GM18508 (cell line): ENCODE data around the gene DTNBP1.
"Not testable (repeated sequence)": the region's sequence is repeated elsewhere in the genome, so short reads cannot be mapped to it uniquely, and the experiment has no call there.

Experiments
- ATAC-seq: cut with Tn5 transposase; IDR thresholded peaks from one replicate; pipeline ENCODE4 v1.9.1; 2021; ENCODE audit warnings: moderate number of reproducible peaks; ENCODE audit not compliant: insufficient read depth, unreplicated experiment

The DTNBP1 gene

DNA sequence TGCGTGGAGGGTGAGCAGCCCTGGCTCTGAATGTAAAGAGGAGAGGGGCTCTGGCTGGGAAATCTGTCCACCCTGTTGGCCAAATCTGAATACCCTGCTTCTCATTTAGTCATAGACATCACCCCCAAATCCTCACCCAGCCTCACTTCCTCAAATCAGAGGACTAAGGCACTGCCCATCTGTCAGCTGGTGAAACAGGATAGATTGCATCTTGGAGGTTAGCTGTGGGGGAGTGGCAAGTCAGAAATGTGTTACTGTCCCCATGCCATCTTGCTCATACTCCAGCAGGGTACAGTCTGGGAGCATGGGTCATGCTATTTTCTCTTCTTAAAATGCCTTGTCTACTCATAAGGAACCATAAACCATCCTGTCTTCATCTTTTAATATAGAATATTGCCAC is 9.5 kb upstream of the DTNBP1 start:
- no peak for ATAC-seq

- no peak for ATAC-seq
Observed at GRCh38 chr6:15668918-15669317, 6.1 kb upstream of the DTNBP1 start.

DNA sequence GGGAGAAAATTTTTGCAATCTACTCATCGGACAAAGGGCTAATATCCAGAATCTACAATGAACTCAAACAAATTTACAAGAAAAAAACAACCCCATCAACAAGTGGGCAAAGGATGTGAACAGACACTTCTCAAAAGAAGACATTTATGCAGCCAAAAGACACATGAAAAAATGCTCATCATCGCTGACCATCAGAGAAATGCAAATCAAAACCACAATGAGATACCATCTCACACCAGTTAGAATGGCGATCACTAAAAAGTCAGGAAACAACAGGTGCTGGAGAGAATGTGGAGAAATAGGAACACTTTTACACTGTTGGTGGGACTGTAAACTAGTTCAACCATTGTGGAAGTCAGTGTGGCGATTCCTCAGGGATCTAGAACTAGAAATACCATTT is 4.1 kb upstream of the DTNBP1 start:
- ATAC-seq = not testable (repeated sequence)

- no peak for ATAC-seq
Observed at GRCh38 chr6:15665237-15665636, 2.4 kb upstream of the DTNBP1 start.

- no peak for ATAC-seq
Observed at GRCh38 chr6:15663130-15663871, 473 bp upstream of the DTNBP1 start.

DNA sequence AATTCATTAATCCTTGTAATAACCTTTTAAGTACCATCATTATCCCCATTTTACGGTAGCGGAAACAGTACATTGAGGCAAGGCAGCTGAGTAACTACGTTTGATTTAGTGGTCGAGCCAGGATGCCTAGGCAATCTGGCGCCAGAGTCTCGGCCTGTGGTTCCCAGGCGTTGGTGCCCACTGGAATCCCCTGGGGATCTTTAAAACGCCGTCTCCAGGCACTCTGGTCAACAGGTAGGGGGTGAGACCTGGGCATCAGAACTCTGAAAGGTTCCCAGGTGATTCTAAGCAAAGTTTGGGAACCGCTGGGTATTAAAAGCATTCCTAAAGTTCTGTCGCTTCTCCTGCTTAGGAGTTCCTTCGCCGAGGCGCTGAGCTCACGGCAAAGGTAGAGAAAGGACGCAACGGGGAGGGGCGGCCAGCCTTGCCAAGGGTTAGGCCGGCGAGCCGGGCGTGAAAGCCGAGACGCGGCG is 939 bp downstream of the DTNBP1 start:
- ATAC-seq = no peak

DNA sequence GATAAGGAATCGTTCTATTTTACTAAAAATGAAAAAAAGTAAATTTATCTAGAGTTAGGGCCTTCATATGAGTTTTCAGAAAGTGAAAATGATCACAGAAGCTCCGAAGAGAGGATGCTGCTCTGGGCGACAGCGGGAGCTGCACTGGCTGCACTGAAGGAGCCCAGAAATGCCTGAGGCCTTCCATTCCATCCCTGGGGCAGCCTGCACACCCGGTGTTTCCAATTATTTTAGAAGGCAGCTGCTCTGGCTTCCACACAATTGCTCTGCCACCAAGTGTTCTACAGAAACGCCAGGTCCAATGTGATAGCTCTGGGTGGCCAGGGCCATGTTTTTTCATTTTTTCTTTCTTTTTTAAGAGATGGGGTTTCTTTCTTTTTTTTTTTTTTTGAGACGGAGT is 3.6 kb downstream of the DTNBP1 start:
- ATAC-seq = no peak

DNA sequence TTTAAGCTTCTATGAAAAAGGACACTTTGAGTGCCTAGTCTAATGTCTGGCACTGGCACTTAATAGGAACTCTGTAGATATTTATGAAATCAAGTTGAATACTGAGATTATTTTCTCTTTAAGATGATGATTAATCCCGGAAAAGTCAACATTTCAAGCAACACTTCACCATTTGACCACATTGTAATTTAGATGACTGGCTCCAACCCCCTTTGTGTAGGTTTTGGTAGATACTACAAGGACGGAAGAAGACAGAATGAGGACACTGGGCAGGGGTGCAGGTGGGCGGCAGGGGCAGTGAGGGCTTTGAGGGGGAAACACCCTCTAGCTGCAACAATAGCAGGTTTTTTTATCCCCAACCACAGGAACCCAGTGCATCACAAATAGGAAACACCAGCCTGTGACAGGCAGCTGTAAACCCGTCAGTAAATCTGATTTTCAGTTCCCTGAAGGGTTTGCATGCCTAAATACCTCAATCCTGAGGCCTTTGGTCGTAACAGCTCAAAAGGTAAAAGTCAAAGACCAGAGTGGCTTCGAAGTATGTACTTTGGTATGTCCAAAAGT is 4.6 kb downstream of the DTNBP1 start:
- no peak for ATAC-seq

DNA sequence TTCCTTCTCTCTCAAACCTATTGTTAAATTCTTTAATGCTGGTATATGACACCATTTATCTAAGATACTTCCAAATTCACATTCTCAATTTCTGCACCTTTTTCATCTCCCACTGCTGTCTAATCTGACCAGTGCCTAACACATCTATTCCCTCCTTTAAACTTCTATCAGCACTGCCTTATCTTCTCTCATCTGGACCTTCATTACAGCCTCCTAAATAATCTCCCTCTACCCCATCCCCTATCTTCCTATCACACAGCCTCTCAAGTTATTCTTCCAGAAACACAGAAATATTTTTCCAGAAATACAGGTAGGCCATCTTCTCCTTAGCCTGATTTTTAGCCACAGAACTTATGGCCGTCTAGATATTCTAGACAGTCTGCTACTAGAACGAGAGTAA is 5.5 kb downstream of the DTNBP1 start:
- ATAC-seq = no peak

DNA sequence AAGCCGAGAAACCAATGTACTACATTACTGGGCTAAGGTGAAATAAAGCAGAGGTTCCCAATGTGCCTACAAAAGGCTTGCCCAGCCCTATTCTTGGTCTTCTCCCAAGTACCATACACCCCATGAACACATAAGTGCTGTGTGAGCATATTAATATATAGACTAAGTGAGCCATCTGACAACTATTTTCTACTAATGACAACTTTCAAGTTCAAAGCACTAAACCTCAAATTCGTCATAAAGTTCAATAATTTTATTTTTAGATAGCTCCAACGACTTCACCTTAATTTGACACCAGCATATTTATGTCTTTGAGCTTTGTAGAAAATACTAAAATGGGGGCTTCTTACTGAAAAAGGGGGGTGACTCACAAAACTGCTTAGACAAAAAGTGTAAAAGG is 6.7 kb downstream of the DTNBP1 start:
- no peak for ATAC-seq

DNA sequence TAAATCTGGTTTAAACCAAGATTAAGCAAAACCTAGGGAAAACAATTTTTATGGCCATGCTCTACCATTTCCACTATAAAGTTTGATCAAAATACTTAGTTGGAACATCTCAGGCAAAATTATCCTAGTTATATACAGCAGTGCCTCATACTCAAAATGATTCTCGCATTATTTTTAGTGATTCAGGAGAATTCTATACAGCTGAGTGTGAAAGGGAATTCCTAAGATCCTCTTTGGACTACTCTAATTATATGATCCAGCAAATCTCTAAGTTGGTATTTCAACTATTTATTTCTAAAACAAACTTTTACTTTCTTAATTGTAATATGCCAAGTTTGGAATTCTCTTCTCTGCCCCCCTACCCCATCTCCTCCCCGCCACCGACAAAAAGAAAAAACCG is 8.6 kb downstream of the DTNBP1 start:
- ATAC-seq = no peak

GRCh38 chr6:15653581-15653980 is 9.2 kb downstream of the DTNBP1 start:
- no peak for ATAC-seq

GRCh38 chr6:15650004-15650559 is 12.7 kb downstream of the DTNBP1 start:
- not testable (repeated sequence) for ATAC-seq

- ATAC-seq = no peak
Observed at GRCh38 chr6:15644904-15645303, 17.9 kb downstream of the DTNBP1 start.

- ATAC-seq = no peak
Observed at GRCh38 chr6:15643542-15643941, 19.3 kb downstream of the DTNBP1 start.

DNA sequence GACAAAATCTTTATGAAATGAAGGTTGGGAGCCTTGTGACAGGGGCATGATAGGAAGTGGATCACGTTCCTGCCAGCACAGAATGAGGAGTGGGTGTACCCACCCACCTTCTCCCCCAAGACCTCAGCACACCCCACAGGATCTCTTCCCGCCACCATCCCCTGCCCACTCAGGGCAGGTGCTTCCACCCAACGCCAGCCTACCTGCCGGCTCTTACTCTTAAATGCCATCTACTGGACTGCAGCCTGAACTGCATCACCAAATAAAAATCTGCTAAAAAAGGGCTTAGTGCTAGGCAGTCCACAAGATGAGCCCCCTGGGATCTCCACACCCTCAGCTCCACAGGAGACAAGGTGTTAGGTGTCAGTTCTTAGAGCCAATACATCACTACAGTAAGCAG is 20.6 kb downstream of the DTNBP1 start:
- ATAC-seq = no peak

GRCh38 chr6:15638373-15638772 is 24.5 kb downstream of the DTNBP1 start:
- ATAC-seq = no peak

DNA sequence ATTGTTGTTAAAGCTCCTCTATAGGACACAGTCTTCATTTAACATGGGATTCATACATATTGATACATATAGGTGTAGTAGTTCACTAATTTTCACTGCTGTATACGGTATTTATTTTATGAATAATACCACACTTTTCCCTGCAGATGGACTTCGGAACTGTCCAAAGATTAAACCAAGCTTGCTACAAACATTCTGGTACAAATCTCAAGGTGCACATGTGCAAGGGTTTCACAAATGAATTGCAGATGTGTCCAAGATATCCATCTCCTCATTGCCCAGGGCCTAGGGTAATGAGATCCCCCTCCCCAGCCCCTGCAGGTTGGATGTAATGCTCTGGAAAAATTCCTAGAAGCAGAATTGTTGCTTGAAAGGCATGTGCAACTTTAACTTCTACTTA is 31.4 kb downstream of the DTNBP1 start:
- no peak for ATAC-seq

DNA sequence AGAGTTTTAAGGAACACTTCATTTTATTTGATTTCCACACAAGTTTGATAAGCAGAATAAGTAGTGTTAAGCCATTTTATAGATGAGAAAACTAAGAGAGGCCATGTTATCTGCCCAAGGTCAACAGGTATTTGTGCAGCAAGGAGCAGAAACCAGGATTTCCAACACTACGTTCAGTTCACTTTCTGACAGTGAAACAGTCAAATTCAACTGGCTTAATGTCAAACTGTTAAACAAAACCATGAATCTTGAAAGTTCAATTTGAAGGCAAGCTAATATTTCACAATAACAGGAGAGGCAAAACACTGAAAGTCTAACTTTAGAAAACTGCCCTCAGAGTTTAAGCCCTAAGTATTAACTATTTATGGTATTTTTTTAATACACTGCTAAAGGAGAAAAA is 32.6 kb downstream of the DTNBP1 start:
- no peak for ATAC-seq

DNA sequence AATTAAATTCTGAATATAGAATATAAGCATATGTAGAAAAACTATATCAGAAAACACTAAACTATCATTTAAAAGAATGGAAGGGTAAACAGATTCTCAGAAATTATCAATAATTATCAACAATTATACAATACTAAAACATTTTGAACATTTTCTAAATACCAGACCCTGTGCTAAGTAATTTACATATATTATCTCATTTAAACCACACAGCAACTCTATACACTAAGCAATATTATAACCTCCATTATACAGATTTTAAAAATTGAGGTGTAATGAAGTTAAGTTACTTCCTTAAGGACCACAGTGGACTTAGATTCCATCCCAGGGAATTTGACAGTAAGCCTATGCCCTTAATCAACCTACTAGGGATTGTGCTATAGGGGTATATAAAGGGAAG is 33.3 kb downstream of the DTNBP1 start:
- ATAC-seq = no peak

DNA sequence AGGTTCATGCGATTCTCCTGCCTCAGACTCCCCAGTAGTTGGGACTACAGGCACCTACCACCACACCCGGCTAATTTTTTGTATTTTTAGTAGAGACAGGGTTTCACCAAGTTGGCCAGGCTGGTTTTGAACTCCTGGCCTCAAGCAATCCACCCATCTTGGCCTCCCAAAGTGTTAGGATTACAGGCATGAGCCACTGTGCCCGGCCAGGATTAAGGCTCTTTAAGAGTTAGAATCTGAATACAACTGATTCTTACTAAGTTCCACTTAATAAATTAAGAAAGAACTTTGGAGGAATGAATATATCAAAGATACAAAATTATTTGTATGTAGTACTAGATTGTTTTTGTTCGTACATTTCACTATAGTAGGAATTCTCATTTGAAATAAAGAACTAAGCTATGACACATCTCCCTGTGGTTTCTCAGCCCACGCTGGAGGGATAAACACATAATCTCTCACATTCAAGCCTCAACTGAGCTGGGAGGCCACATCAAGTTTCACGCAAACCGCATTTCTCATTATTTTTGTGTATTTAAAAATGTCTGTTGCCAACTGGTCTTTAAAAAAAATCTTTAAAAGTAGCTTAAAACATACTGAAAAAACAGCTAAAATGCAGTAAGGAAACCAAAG is 34.2 kb downstream of the DTNBP1 start:
- ATAC-seq = no peak
